H9 (cell line): ENCODE measurements around the gene YIPF6. TPM values are rescaled to one million over a fixed set of nuclear protein-coding genes. Genes with fewer than 3 reads are reported as not detected.

Source experiments
- DNase-seq: peaks from one replicate; pipeline ENCODE4 v3.0.0-alpha.2; 2017
- H2AFZ ChIP-seq: one replicate; pipeline ENCODE4 v1.6.1; 2013; ENCODE audit warnings: mild to moderate bottlenecking, low read length, control low read depth, moderate library complexity
- H2AK5ac ChIP-seq: 2 replicates; pipeline ENCODE4 v1.6.1; 2013; ENCODE audit warnings: low read length, control low read depth, mixed read lengths; ENCODE audit not compliant: insufficient read length
- H2BK120ac ChIP-seq: one replicate; pipeline ENCODE4 v1.6.1; 2013; ENCODE audit warnings: low read depth, mild to moderate bottlenecking, low read length, control low read depth, inconsistent platforms; ENCODE audit not compliant: poor library complexity, severe bottlenecking
- H2BK12ac ChIP-seq: 2 replicates; pipeline ENCODE4 v1.6.1; 2013; ENCODE audit warnings: low read length, control low read depth, mixed read lengths, low read depth; ENCODE audit not compliant: insufficient read length
- H2BK15ac ChIP-seq: 2 replicates; pipeline ENCODE4 v1.6.1; 2013; ENCODE audit warnings: low read depth, low read length, control low read depth
- H2BK20ac ChIP-seq: one replicate; pipeline ENCODE4 v1.6.1; 2013; ENCODE audit warnings: low read depth, mild to moderate bottlenecking, low read length, control low read depth, inconsistent platforms; ENCODE audit not compliant: poor library complexity, severe bottlenecking
- H2BK5ac ChIP-seq: 2 replicates; pipeline ENCODE4 v1.6.1; 2013; ENCODE audit warnings: low read length, control low read depth, mixed read lengths; ENCODE audit not compliant: insufficient read length
- H3K14ac ChIP-seq: 2 replicates; pipeline ENCODE4 v1.6.1; 2013; ENCODE audit warnings: low read length, control low read depth; ENCODE audit not compliant: insufficient read depth
- H3K18ac ChIP-seq: 2 replicates; pipeline ENCODE4 v1.6.1; 2013; ENCODE audit warnings: low read depth, mild to moderate bottlenecking, mixed read lengths, low read length, control low read depth; ENCODE audit not compliant: insufficient read length
- H3K23ac ChIP-seq: 2 replicates; pipeline ENCODE4 v1.6.1; 2013; ENCODE audit warnings: low read length, control low read depth, mixed read lengths, low read depth; ENCODE audit not compliant: insufficient read length
- H3K23me2 ChIP-seq: 2 replicates; pipeline ENCODE4 v1.6.1; 2013; ENCODE audit warnings: low read depth, mild to moderate bottlenecking, mixed read lengths, low read length, control low read depth; ENCODE audit not compliant: insufficient read length, poor library complexity, severe bottlenecking
- H3K27ac ChIP-seq: 2 replicates; pipeline ENCODE4 v1.5.1; 2013; ENCODE audit warnings: low read length, control low read depth, mixed read lengths, low read depth; ENCODE audit not compliant: insufficient read length
- H3K27me3 ChIP-seq: 2 replicates; pipeline ENCODE4 v1.6.1; 2013; ENCODE audit warnings: low read length, control low read depth, inconsistent platforms; ENCODE audit not compliant: insufficient read depth
- H3K4ac ChIP-seq: 2 replicates; pipeline ENCODE4 v1.6.1; 2013; ENCODE audit warnings: low read depth, mild to moderate bottlenecking, control low read depth, inconsistent platforms, low read length, moderate library complexity
- H3K4me1 ChIP-seq: 2 replicates; pipeline ENCODE4 v1.6.1; 2013; ENCODE audit warnings: low read length, control low read depth, inconsistent platforms; ENCODE audit not compliant: insufficient read depth
- H3K4me2 ChIP-seq: 2 replicates; pipeline ENCODE4 v1.6.1; 2013; ENCODE audit warnings: low read length, control low read depth, mixed read lengths; ENCODE audit not compliant: insufficient read length, insufficient read depth
- H3K56ac ChIP-seq: 2 replicates; pipeline ENCODE4 v1.6.1; 2013; ENCODE audit warnings: low read depth, mild to moderate bottlenecking, mixed read lengths, low read length, control low read depth; ENCODE audit not compliant: insufficient read length
- H3K79me1 ChIP-seq: 2 replicates; pipeline ENCODE4 v1.6.1; 2013; ENCODE audit warnings: low read depth, mild to moderate bottlenecking, moderate library complexity, low read length, control low read depth, inconsistent platforms; ENCODE audit not compliant: insufficient read depth, poor library complexity, severe bottlenecking
- H3K79me2 ChIP-seq: 2 replicates; pipeline ENCODE4 v1.6.1; 2013; ENCODE audit warnings: low read length, control low read depth, inconsistent platforms; ENCODE audit not compliant: insufficient read depth
- H3K9ac ChIP-seq: 2 replicates; pipeline ENCODE4 v1.6.1; 2013; ENCODE audit warnings: low read length, control low read depth, mixed read lengths; ENCODE audit not compliant: insufficient read length; ENCODE audit errors: extremely low read depth
- H3K9me3 ChIP-seq: one replicate; pipeline ENCODE4 v1.6.1; 2013; ENCODE audit warnings: low read depth, low read length, inconsistent platforms; ENCODE audit not compliant: control insufficient read depth
- H3T11ph ChIP-seq: one replicate; pipeline ENCODE4 v1.6.1; 2013; ENCODE audit warnings: mild to moderate bottlenecking, low read length, control low read depth, inconsistent platforms
- H4K20me1 ChIP-seq: one replicate; pipeline ENCODE4 v1.6.1; 2013; ENCODE audit not compliant: control insufficient read depth, insufficient read length, insufficient read depth
- H4K5ac ChIP-seq: 2 replicates; pipeline ENCODE4 v1.6.1; 2013; ENCODE audit warnings: low read depth, mild to moderate bottlenecking, mixed read lengths, low read length, control low read depth; ENCODE audit not compliant: insufficient read length
- H4K8ac ChIP-seq: replicated peaks from 2 replicates; pipeline ENCODE4 v1.6.1; 2013; ENCODE audit warnings: low read length, control low read depth, mixed read lengths, low read depth; ENCODE audit not compliant: insufficient read length
- H4K91ac ChIP-seq: 2 replicates; pipeline ENCODE4 v1.6.1; 2013; ENCODE audit warnings: low read depth, mild to moderate bottlenecking, moderate library complexity, mixed read lengths, low read length, control low read depth; ENCODE audit not compliant: insufficient read length
- H3K27ac Mint-ChIP-seq, 3 experiments: 2 replicates in 2 of 3; 3 replicates in 1 of 3; pipeline ENCODE4 v1.8.0; 2020 to 2021; ENCODE audit warnings: mixed read lengths in 3 of 3, mild to moderate bottlenecking in 1 of 3, moderate library complexity in 1 of 3
- H3K27me3 Mint-ChIP-seq: 2 replicates; pipeline ENCODE4 v1.8.0; 2021; ENCODE audit warnings: low read depth, mild to moderate bottlenecking, moderate library complexity, mixed read lengths
- H3K36me3 Mint-ChIP-seq, 3 experiments: 2 replicates in 2 of 3; 3 replicates in 1 of 3; pipeline ENCODE4 v1.8.0; 2020 to 2021; ENCODE audit warnings: low read depth in 3 of 3, mixed read lengths in 3 of 3; ENCODE audit not compliant: insufficient read depth in 1 of 3
- H3K4me1 Mint-ChIP-seq, 2 experiments: 2 replicates each; pipeline ENCODE4 v1.8.0; 2020; ENCODE audit warnings: mixed read lengths in 2 of 2
- H3K4me3 Mint-ChIP-seq, 2 experiments: 2 replicates in 1 of 2; 3 replicates in 1 of 2; pipeline ENCODE4 v1.8.0; 2020 to 2021; ENCODE audit warnings: mild to moderate bottlenecking in 2 of 2, mixed read lengths in 2 of 2, moderate library complexity in 1 of 2
- H3K9me3 Mint-ChIP-seq, 2 experiments: 2 replicates in 1 of 2; 3 replicates in 1 of 2; pipeline ENCODE4 v1.8.0; 2020; ENCODE audit warnings: mild to moderate bottlenecking in 2 of 2, mixed read lengths in 2 of 2, moderate library complexity in 1 of 2
- WGBS: extraction: QIAGEN DNeasy Blood & Tissue Kit; methylation state at CpG from one replicate; pipeline ENCODE4 v1.1.7; 2013; ENCODE audit warnings: missing lambda C conversion rate, low lambda C conversion rate, mixed read lengths; ENCODE audit not compliant: insufficient read length; ENCODE audit errors: extremely low coverage; 5-methylcytosine and 5-hydroxymethylcytosine counted together
- total RNA-seq: library from RNA; stranded (reverse); gene quantifications from 2 replicates; pipeline ENCODE4 v1.2.1, GENCODE V29; 2021
- TF ChIP-seq, protein P1 (sequence below): fragments of 200-600 bp; sonication (generic); conservative IDR thresholded peaks from 3 replicates; pipeline ENCODE4 v1.8.0; 2021; ENCODE audit warnings: antibody characterized with exemption, mild to moderate bottlenecking

YIPF6 gene
- total RNA-seq, 1 experiment from 2014 or later = 31.8 TPM

DNA sequence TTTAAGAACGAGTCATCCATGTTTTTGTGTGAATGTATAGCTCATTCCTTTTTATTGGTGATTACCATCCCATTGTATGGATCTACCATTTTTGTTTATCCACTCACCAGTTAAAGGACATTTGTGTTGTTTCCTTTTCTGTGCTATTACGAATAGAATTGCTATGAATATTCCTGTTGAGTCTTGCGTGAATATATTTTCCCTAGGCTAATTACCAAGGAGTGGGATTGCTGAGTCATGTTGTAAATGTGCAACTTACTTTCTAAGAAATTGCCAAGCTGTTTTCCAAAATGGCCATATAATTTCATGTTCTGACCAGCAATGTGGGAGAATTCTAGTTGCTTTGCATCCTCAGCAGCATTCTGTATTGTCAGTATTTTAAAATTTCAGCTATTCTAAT, 51.3 kb downstream of the YIPF6 start:
- Histone ChIP-seq H2BK120ac (no peak overlapping the region), H3K79me2 (no peaks in the 10 kb centered on the region), H2BK12ac (no peak overlapping the region), H2AK5ac (no peak overlapping the region), H3K9me3 (peaks cover 16% of the 10 kb centered on the region), H3K4me1 (no peaks in the 10 kb centered on the region), H3K79me1 (no peaks in the 10 kb centered on the region), H3K4me2 (no peak overlapping the region), H2BK5ac (no peak overlapping the region), H3K14ac (no peak overlapping the region), H3K23me2 (no peaks in the 10 kb centered on the region), H3K18ac (no peak overlapping the region), H2BK20ac (no peak overlapping the region), H3K27ac (no peak overlapping the region), H2AFZ (no peak overlapping the region), H3K9ac (no peak overlapping the region), H4K5ac (no peak overlapping the region), H4K20me1 (no peaks in the 10 kb centered on the region), H3T11ph (no peak overlapping the region), H4K8ac (no peak overlapping the region), H3K4ac (no peak overlapping the region), H3K27me3 (no peaks in the 10 kb centered on the region), H3K56ac (no peak overlapping the region), H3K23ac (no peak overlapping the region), H2BK15ac (no peak overlapping the region), H4K91ac (no peak overlapping the region)
- no CpG with 5 or more reads among the region's 3 CpGs for WGBS
- TF ChIP-seq, protein P1, sequence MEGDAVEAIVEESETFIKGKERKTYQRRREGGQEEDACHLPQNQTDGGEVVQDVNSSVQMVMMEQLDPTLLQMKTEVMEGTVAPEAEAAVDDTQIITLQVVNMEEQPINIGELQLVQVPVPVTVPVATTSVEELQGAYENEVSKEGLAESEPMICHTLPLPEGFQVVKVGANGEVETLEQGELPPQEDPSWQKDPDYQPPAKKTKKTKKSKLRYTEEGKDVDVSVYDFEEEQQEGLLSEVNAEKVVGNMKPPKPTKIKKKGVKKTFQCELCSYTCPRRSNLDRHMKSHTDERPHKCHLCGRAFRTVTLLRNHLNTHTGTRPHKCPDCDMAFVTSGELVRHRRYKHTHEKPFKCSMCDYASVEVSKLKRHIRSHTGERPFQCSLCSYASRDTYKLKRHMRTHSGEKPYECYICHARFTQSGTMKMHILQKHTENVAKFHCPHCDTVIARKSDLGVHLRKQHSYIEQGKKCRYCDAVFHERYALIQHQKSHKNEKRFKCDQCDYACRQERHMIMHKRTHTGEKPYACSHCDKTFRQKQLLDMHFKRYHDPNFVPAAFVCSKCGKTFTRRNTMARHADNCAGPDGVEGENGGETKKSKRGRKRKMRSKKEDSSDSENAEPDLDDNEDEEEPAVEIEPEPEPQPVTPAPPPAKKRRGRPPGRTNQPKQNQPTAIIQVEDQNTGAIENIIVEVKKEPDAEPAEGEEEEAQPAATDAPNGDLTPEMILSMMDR = no peak
- H3K27ac Mint-ChIP-seq = no peak overlapping the region
- no peaks in the 10 kb centered on the region; the same call in 1 of the 2 replicates for H3K27me3 Mint-ChIP-seq
- no peak overlapping the region for H3K4me3 Mint-ChIP-seq
- H3K4me1 Mint-ChIP-seq = peaks cover 3% of the 10 kb centered on the region in 2 experiments; a peak in 2 of 4 replicates
- H3K36me3 Mint-ChIP-seq = peaks cover 0 to 3% (median 0%) of the 10 kb centered on the region in 3 experiments; a peak in 2 of 7 replicates
- H3K9me3 Mint-ChIP-seq = peaks cover 51 to 62% of the 10 kb centered on the region in 2 experiments
- DNase-seq = no peak
